ENCODE results near the gene SPATS2L.

DNA sequence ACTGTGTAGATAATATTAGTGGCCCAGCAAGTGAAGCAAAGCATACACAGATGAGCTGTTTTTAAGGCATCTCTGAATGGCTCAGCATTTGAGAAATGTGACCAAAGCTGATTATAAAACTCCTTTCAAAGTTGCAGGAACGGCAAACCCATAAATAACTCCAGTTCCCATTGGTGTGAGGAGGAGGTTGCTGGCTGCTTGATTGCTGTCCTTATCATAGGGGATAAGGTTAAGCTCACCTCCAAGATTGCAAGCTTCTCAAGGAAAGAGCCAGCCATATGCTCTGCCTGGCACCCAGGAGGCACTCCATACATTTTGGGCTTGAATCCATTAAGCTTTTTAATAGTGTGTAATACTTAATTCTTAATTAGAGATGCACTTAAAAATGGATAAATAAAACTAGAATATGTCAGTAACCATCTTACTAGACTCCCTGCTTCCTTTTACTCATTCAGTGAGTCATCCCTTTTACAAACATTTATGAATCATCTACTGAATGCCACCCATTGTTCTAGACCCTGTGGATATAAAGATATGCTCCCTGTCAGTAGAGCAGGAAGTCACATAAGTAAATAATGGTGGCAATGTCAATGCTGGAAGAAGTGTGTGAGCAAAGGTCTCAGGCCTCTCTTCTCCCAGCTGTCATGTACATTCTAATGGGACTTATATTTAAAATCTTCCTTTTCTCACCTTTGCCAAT lies 99.3 kb downstream of the SPATS2L start:
- TF ChIP-seq, protein P1, sequence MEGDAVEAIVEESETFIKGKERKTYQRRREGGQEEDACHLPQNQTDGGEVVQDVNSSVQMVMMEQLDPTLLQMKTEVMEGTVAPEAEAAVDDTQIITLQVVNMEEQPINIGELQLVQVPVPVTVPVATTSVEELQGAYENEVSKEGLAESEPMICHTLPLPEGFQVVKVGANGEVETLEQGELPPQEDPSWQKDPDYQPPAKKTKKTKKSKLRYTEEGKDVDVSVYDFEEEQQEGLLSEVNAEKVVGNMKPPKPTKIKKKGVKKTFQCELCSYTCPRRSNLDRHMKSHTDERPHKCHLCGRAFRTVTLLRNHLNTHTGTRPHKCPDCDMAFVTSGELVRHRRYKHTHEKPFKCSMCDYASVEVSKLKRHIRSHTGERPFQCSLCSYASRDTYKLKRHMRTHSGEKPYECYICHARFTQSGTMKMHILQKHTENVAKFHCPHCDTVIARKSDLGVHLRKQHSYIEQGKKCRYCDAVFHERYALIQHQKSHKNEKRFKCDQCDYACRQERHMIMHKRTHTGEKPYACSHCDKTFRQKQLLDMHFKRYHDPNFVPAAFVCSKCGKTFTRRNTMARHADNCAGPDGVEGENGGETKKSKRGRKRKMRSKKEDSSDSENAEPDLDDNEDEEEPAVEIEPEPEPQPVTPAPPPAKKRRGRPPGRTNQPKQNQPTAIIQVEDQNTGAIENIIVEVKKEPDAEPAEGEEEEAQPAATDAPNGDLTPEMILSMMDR (IDR thresholded peaks at IDR 0.05; ENCODE audit: low read depth, low read length, poor library complexity, severe bottlenecking): no peak
- no peak for TF ChIP-seq EZH2phosphoT487 (IDR thresholded peaks at IDR 0.05; ENCODE audit: borderline replicate concordance, low read length)
